22Rv1 (cell line): ENCODE data around the gene DMD.

ENCODE experiments used
- H3K27ac ChIP-seq: fragments of 450-650 bp; 2 replicates; pipeline ENCODE4 v1.5.1; 2017
- CTCF ChIP-seq: fragments of 450-650 bp; IDR thresholded peaks from 2 replicates; pipeline ENCODE4 v1.5.1; 2017; ENCODE audit warnings: mild to moderate bottlenecking
- ZFX ChIP-seq: fragments of 450-650 bp; IDR thresholded peaks from 2 replicates; pipeline ENCODE4 v1.6.1; 2017; ENCODE audit warnings: antibody characterized with exemption, borderline replicate concordance

DMD gene

GRCh38 chrX:31909850-31910572 lies 1301.3 kb downstream of the DMD start:
- no peak for TF ChIP-seq ZFX
- no peak for TF ChIP-seq CTCF
- H3K27ac ChIP-seq: no peak overlapping the region

GRCh38 chrX:31894152-31894551 lies 1317.2 kb downstream of the DMD start:
- TF ChIP-seq CTCF (no peak), ZFX (no peak)
- no peak overlapping the region for H3K27ac ChIP-seq

GRCh38 chrX:31893525-31893924 lies 1317.8 kb downstream of the DMD start:
- TF ChIP-seq CTCF (no peak), ZFX (no peak)
- no peak overlapping the region for H3K27ac ChIP-seq

GRCh38 chrX:31889088-31889487 lies 1322.3 kb downstream of the DMD start:
- H3K27ac ChIP-seq: no peak overlapping the region
- no peak for TF ChIP-seq CTCF

GRCh38 chrX:31884535-31884934 lies 1326.8 kb downstream of the DMD start:
- H3K27ac ChIP-seq: no peak overlapping the region
- TF ChIP-seq CTCF: no peak
- TF ChIP-seq ZFX: no peak

- no peak for TF ChIP-seq CTCF
- TF ChIP-seq ZFX: no peak
- no peak overlapping the region for H3K27ac ChIP-seq
Measured at GRCh38 chrX:31872007-31872406, 1339.3 kb downstream of the DMD start.

- no peak overlapping the region for H3K27ac ChIP-seq
- TF ChIP-seq ZFX (no peak), CTCF (no peak)
Measured at GRCh38 chrX:31870267-31870666, 1341.1 kb downstream of the DMD start.
